ENCODE results near the gene ALX1. TPM values are rescaled to one million over a fixed set of nuclear protein-coding genes. Genes with fewer than 3 reads are reported as not detected.

ALX1 gene
- total RNA-seq, 1 experiment from 2014 or later = 2.1 TPM

DNA sequence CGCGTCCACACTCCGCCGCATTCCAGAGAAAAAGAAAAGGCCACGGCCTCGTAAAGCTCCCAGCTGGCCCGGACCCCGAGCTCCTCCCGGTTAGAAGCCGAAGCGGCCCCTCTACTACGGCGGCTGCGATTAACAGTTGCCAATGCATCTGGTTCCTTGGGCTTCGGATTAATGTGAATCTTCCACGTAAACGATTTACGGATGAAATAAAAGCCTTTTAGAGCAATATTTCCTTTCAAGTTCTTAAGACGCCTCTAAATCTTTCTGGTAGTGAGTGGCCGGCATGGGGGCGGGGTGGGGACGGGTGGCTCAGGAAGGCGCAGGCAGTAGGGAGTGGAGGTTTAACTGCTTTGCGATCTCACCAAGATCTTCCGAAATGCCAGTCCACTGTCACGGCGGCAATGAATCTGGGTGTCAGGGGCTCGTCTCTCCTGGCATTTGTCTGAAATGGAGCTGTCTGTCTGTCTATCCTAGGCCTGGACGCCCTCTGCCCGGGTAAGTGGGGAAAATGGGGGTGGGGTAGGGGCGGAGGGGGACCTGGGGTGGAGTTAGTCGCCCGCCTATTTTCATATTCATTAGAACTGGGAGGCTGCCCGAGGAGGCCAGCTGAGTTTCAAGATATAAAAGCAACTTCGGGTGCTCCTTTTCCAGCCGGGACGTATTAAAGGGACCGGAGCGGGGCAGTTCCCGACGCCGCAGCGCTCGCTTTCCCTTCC is 413 bp upstream of the ALX1 start:
- no peak overlapping the region for H2AK5ac ChIP-seq (ENCODE audit: insufficient read length, low read length)
- peak overlapping the region; percentile 87 to 99 for H3K4me3 Mint-ChIP-seq
- H2BK120ac ChIP-seq (ENCODE audit: low read depth, low read length, poor library complexity, severe bottlenecking) = no peak overlapping the region
- no peak overlapping the region for H3K18ac ChIP-seq (ENCODE audit: insufficient read length, low read depth, low read length)
- no peaks in the 10 kb centered on the region for H3K9me3 ChIP-seq (ENCODE audit: control insufficient read depth, low read depth, low read length)
- no peak overlapping the region for H3K23ac ChIP-seq (ENCODE audit: insufficient read length, low read depth, low read length)
- H3K27me3 Mint-ChIP-seq (ENCODE audit: low read depth) = peaks cover 62% of the 10 kb centered on the region
- peak overlapping the region in 1 of 3 experiments; percentile 61; a peak in 2 of 7 replicates for H3K27ac Mint-ChIP-seq
- no peak overlapping the region for H2BK15ac ChIP-seq (ENCODE audit: low read depth, low read length)
- TF ChIP-seq, protein P1, sequence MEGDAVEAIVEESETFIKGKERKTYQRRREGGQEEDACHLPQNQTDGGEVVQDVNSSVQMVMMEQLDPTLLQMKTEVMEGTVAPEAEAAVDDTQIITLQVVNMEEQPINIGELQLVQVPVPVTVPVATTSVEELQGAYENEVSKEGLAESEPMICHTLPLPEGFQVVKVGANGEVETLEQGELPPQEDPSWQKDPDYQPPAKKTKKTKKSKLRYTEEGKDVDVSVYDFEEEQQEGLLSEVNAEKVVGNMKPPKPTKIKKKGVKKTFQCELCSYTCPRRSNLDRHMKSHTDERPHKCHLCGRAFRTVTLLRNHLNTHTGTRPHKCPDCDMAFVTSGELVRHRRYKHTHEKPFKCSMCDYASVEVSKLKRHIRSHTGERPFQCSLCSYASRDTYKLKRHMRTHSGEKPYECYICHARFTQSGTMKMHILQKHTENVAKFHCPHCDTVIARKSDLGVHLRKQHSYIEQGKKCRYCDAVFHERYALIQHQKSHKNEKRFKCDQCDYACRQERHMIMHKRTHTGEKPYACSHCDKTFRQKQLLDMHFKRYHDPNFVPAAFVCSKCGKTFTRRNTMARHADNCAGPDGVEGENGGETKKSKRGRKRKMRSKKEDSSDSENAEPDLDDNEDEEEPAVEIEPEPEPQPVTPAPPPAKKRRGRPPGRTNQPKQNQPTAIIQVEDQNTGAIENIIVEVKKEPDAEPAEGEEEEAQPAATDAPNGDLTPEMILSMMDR (conservative IDR thresholded peaks at IDR 0.05) = no peak
- no peak overlapping the region for H3T11ph ChIP-seq (ENCODE audit: low read length)
- peak overlapping the region; percentile 87 for H3K4me2 ChIP-seq (ENCODE audit: insufficient read depth, insufficient read length, low read length)
- no peak overlapping the region for H3K4ac ChIP-seq (ENCODE audit: low read depth, low read length)
- peaks cover 21% of the 10 kb centered on the region for H3K23me2 ChIP-seq (ENCODE audit: insufficient read length, low read depth, low read length, poor library complexity, severe bottlenecking)
- H4K91ac ChIP-seq (ENCODE audit: insufficient read length, low read depth, low read length) = no peak overlapping the region
- H2BK5ac ChIP-seq (ENCODE audit: insufficient read length, low read length) = no peak overlapping the region
- DNase-seq = peak; percentile 65
- H3K9ac ChIP-seq (ENCODE audit: extremely low read depth, insufficient read length, low read length) = no peak overlapping the region
- no peak overlapping the region for H4K5ac ChIP-seq (ENCODE audit: insufficient read length, low read depth, low read length)
- no peak overlapping the region for H3K56ac ChIP-seq (ENCODE audit: insufficient read length, low read depth, low read length)
- H3K14ac ChIP-seq (ENCODE audit: insufficient read depth, low read length) = no peak overlapping the region
- no peak overlapping the region for H2BK20ac ChIP-seq (ENCODE audit: low read depth, low read length, poor library complexity, severe bottlenecking)
- no peak overlapping the region for H4K8ac ChIP-seq (replicated peaks; ENCODE audit: insufficient read length, low read depth, low read length)
- no peaks in the 10 kb centered on the region for H3K4me1 ChIP-seq (ENCODE audit: insufficient read depth, low read length)
- H2BK12ac ChIP-seq (ENCODE audit: insufficient read length, low read depth, low read length) = no peak overlapping the region
- H3K27me3 ChIP-seq (ENCODE audit: insufficient read depth, low read length) = peaks cover 40% of the 10 kb centered on the region
- no peaks in the 10 kb centered on the region for H3K79me2 ChIP-seq (ENCODE audit: insufficient read depth, low read length)
- H4K20me1 ChIP-seq (ENCODE audit: control insufficient read depth, insufficient read depth, insufficient read length) = no peaks in the 10 kb centered on the region
- no peak overlapping the region for H2AFZ ChIP-seq (ENCODE audit: low read length)
- WGBS (ENCODE audit: extremely low coverage, insufficient read length, low lambda C conversion rate) = no CpG with 5 or more reads among the region's 44 CpGs
- H3K27ac ChIP-seq (ENCODE audit: insufficient read length, low read depth, low read length) = no peak overlapping the region
- H3K9me3 Mint-ChIP-seq = peaks cover 0 to 3% of the 10 kb centered on the region in 2 experiments; a peak in 1 of 5 replicates
- no peaks in the 10 kb centered on the region; a peak in 1 of 7 replicates for H3K36me3 Mint-ChIP-seq (ENCODE audit: insufficient read depth in 1 of 3, low read depth in 3 of 3)
- no peaks in the 10 kb centered on the region for H3K79me1 ChIP-seq (ENCODE audit: insufficient read depth, low read depth, low read length, poor library complexity, severe bottlenecking)
- H3K4me1 Mint-ChIP-seq = peaks cover 19 to 37% of the 10 kb centered on the region in 2 experiments

Measured in H9 (cell line).